HCT116 (cell line): Measurements from ENCODE around the gene CAMKMT. TPM values are rescaled to one million over a fixed set of nuclear protein-coding genes. Genes with fewer than 3 reads are reported as not detected.

Experiments
- ATAC-seq: fragments of 200-7000 bp; cut with Tn5 transposase; 2 replicates; pipeline ENCODE4 v1.9.1; 2020; ENCODE audit warnings: mild to moderate bottlenecking, moderate library complexity
- BruUV-seq: library from RNA; stranded (reverse); fragments of 400-500 nt; replicated peaks from 2 replicates; lab custom pipeline; 2021; lab: Mats Ljungman, UMichigan
- CTCF ChIA-PET: fragments of 300-600 bp; sonication (Branson Sonifier 250); formaldehyde crosslinking; loops from one replicate; lab custom pipeline; 2021; ENCODE audit warnings: antibody characterized with exemption; lab: Charles Lee
- POLR2A ChIA-PET: fragments of 300-600, 350-600 bp; sonication (Branson Sonifier 250); formaldehyde crosslinking; loops from one replicate; lab custom pipeline; 2021; ENCODE audit warnings: antibody characterized with exemption; lab: Charles Lee
- RAD21 ChIA-PET, 2 experiments: fragments of 300-600 bp; sonication (Branson Sonifier 250); formaldehyde crosslinking; loops; one replicate each; lab custom pipeline; 2023; ENCODE audit warnings: low total read pairs in 2 of 2; ENCODE audit not compliant: uncharacterized antibody in 2 of 2, unreplicated experiment in 2 of 2, low non-redundant PET in 1 of 2; lab: Charles Lee
- DNase-seq: peaks from one replicate; pipeline ENCODE4 v3.0.0-alpha.2; 2010; ENCODE audit warnings: low read depth, low spot score
- H2AFZ ChIP-seq: fragments of 200-600 bp; shearing (Covaris generic), sonication (generic); 2 replicates; pipeline ENCODE4 v1.6.1; 2017; ENCODE audit warnings: low read depth, mixed run types, mixed read lengths, antibody characterized with exemption, low read length; ENCODE audit not compliant: poor library complexity, severe bottlenecking
- H3K27ac ChIP-seq: 2 replicates; pipeline ENCODE4 v1.5.1; 2012; ENCODE audit warnings: low read depth, low read length
- H3K27me3 ChIP-seq: fragments of 200-600 bp; sonication (generic); 2 replicates; pipeline ENCODE4 v1.6.1; 2016; ENCODE audit warnings: mixed run types, low read length, mixed read lengths; ENCODE audit not compliant: insufficient read depth
- H3K36me3 ChIP-seq, 2 experiments: fragments of 200-500 bp in 1 of 2; fragments of 200-600 bp in 1 of 2; sonication (Bioruptor generic) in 1 of 2; sonication (generic) in 1 of 2; 2 replicates each; pipeline versions ENCODE4 v1.5.1 to v1.6.1; 2014 to 2016; ENCODE audit warnings: low read length in 2 of 2, inconsistent platforms in 1 of 2, mixed read lengths in 1 of 2, mixed run types in 1 of 2; ENCODE audit not compliant: insufficient read depth in 2 of 2, control insufficient read depth in 1 of 2
- H3K4me1 ChIP-seq, 2 experiments: fragments of 200-600 bp in 1 of 2; sonication (generic) in 1 of 2; 2 replicates each; pipeline versions ENCODE4 v1.5.1 to v1.6.1; 2012 to 2017; ENCODE audit warnings: low read length in 2 of 2, inconsistent platforms in 1 of 2, mild to moderate bottlenecking in 1 of 2, mixed read lengths in 1 of 2, mixed run types in 1 of 2, moderate library complexity in 1 of 2; ENCODE audit not compliant: insufficient read depth in 2 of 2, control insufficient read depth in 1 of 2
- H3K4me2 ChIP-seq: fragments of 200-600 bp; sonication (generic); 2 replicates; pipeline ENCODE4 v1.6.1; 2017; ENCODE audit warnings: mixed run types, low read length, mixed read lengths
- H3K4me3 ChIP-seq, 2 experiments: fragments of 200-600 bp in 1 of 2; sonication (generic) in 1 of 2; replicated peaks in 1 of 2; 2 replicates each; pipeline ENCODE4 v1.5.1; 2011 to 2016; ENCODE audit warnings: low read length in 2 of 2, control low read depth in 1 of 2, low read depth in 1 of 2, mild to moderate bottlenecking in 1 of 2, mixed read lengths in 1 of 2, mixed run types in 1 of 2
- H3K79me2 ChIP-seq: fragments of 200-600 bp; sonication (generic); 2 replicates; pipeline ENCODE4 v1.6.1; 2017; ENCODE audit warnings: mild to moderate bottlenecking, mixed run types, low read length, moderate library complexity, mixed read lengths; ENCODE audit not compliant: insufficient read depth
- H3K9ac ChIP-seq: fragments of 200-600 bp; sonication (generic); 2 replicates; pipeline ENCODE4 v1.6.1; 2016; ENCODE audit warnings: low read length, mixed read lengths
- H3K9me2 ChIP-seq: fragments of 200-600 bp; sonication (generic), shearing (Covaris generic); 2 replicates; pipeline ENCODE4 v1.6.1; 2017; ENCODE audit warnings: mixed run types, mild to moderate bottlenecking, moderate library complexity; ENCODE audit not compliant: insufficient read depth
- H3K9me3 ChIP-seq, 2 experiments: fragments of 200-500 bp in 1 of 2; fragments of 200-600 bp in 1 of 2; sonication (Bioruptor generic) in 1 of 2; sonication (generic) in 1 of 2; 2 replicates each; pipeline ENCODE4 v1.6.1; 2014 to 2017; ENCODE audit warnings: low read length in 2 of 2, mixed read lengths in 2 of 2, inconsistent platforms in 1 of 2, low read depth in 1 of 2, mild to moderate bottlenecking in 1 of 2, mixed run types in 1 of 2, moderate library complexity in 1 of 2; ENCODE audit not compliant: control insufficient read depth in 1 of 2, insufficient read depth in 1 of 2
- H4K20me1 ChIP-seq: fragments of 200-600 bp; sonication (generic), shearing (Covaris generic); 2 replicates; pipeline ENCODE4 v1.6.1; 2017; ENCODE audit warnings: mixed run types, mild to moderate bottlenecking, moderate library complexity; ENCODE audit not compliant: insufficient read depth
- ATF3 ChIP-seq: IDR thresholded peaks from 2 replicates; pipeline ENCODE4 v1.6.1; 2012
- CBX3 ChIP-seq: IDR thresholded peaks from 2 replicates; pipeline ENCODE4 v1.6.1; 2012; ENCODE audit warnings: low read depth
- ELF1 ChIP-seq: IDR thresholded peaks from 2 replicates; pipeline ENCODE4 v1.6.1; 2012; ENCODE audit warnings: low read depth, borderline replicate concordance
- EZH2phosphoT487 ChIP-seq: fragments of 200-600 bp; IDR thresholded peaks from 2 replicates; pipeline ENCODE4 v1.6.1; 2018; ENCODE audit warnings: antibody characterized with exemption, borderline replicate concordance
- FOSL1 ChIP-seq: IDR thresholded peaks from 2 replicates; pipeline ENCODE4 v1.6.1; 2012; ENCODE audit warnings: low read depth
- POLR2A ChIP-seq: IDR thresholded peaks from 2 replicates; pipeline ENCODE4 v1.7.0; 2011; ENCODE audit warnings: borderline replicate concordance; ENCODE audit not compliant: insufficient read depth, insufficient read length; ENCODE audit errors: extremely low read depth
- POLR2AphosphoS5 ChIP-seq: IDR thresholded peaks from 2 replicates; pipeline ENCODE4 v1.6.1; 2011; ENCODE audit warnings: mild to moderate bottlenecking, low read depth, low read length, moderate library complexity
- RAD21 ChIP-seq: IDR thresholded peaks from 2 replicates; pipeline ENCODE4 v1.6.1; 2012; ENCODE audit warnings: low read depth, mild to moderate bottlenecking
- REST ChIP-seq: IDR thresholded peaks from 2 replicates; pipeline ENCODE4 v1.6.1; 2012; ENCODE audit warnings: low read depth
- SIN3A ChIP-seq: IDR thresholded peaks from 2 replicates; pipeline ENCODE4 v1.6.1; 2012; ENCODE audit warnings: low read depth
- SRF ChIP-seq: IDR thresholded peaks from 2 replicates; pipeline ENCODE4 v1.6.1; 2012; ENCODE audit warnings: low read depth
- TCF7L2 ChIP-seq: IDR thresholded peaks from 2 replicates; pipeline ENCODE4 v1.7.0; 2011; ENCODE audit warnings: borderline replicate concordance, inconsistent platforms; ENCODE audit not compliant: insufficient read depth, insufficient read length; ENCODE audit errors: extremely low read depth
- YY1 ChIP-seq: IDR thresholded peaks from 2 replicates; pipeline ENCODE4 v1.6.1; 2011; ENCODE audit warnings: low read length, low read depth, moderate library complexity, mild to moderate bottlenecking; ENCODE audit not compliant: insufficient replicate concordance; ENCODE audit errors: extremely low read depth
- ZFX ChIP-seq: fragments of 450-650 bp; IDR thresholded peaks from 2 replicates; pipeline ENCODE4 v1.6.1; 2017
- ZNF274 ChIP-seq: fragments of 200-500 bp; sonication (Bioruptor generic); IDR thresholded peaks from 2 replicates; pipeline ENCODE4 v1.6.1; 2014; ENCODE audit warnings: mild to moderate bottlenecking, low read depth, low read length, inconsistent platforms
- intact Hi-C: fragments of 100-400 bp; cut with micrococcal nuclease; formaldehyde crosslinking; loops from 2 replicates; pipeline ENCODE4 v1.10.0; 2022
- total RNA-seq: library from RNA; stranded (reverse); gene quantifications from one replicate; pipeline ENCODE4 v1.2.1, GENCODE V29; 2021; ENCODE audit not compliant: unreplicated experiment
- TF ChIP-seq, protein P1 (sequence below): IDR thresholded peaks from 2 replicates; pipeline ENCODE4 v1.6.1; 2011; ENCODE audit warnings: mild to moderate bottlenecking, low read length, moderate library complexity; ENCODE audit not compliant: insufficient replicate concordance; ENCODE audit errors: extremely low read depth
- TF ChIP-seq, protein P2 (sequence below), 3 experiments: fragments of 200-600 bp in 1 of 3; sonication (generic) in 1 of 3; IDR thresholded peaks in 2 of 3; conservative IDR thresholded peaks in 1 of 3; 2 replicates each; pipeline ENCODE4 v1.5.1; 2012 to 2017; ENCODE audit warnings: low read depth in 2 of 3, low read length in 2 of 3, antibody characterized with exemption in 1 of 3, borderline replicate concordance in 1 of 3, control low read depth in 1 of 3, mild to moderate bottlenecking in 1 of 3, mixed read lengths in 1 of 3, mixed run types in 1 of 3, moderate library complexity in 1 of 3; ENCODE audit not compliant: insufficient read depth in 1 of 3
- TF ChIP-seq, protein P3 (sequence below): IDR thresholded peaks from 2 replicates; pipeline ENCODE4 v1.6.1; 2012

The CAMKMT gene
- total RNA-seq, 1 experiment from 2014 or later: 10.6 TPM

DNA sequence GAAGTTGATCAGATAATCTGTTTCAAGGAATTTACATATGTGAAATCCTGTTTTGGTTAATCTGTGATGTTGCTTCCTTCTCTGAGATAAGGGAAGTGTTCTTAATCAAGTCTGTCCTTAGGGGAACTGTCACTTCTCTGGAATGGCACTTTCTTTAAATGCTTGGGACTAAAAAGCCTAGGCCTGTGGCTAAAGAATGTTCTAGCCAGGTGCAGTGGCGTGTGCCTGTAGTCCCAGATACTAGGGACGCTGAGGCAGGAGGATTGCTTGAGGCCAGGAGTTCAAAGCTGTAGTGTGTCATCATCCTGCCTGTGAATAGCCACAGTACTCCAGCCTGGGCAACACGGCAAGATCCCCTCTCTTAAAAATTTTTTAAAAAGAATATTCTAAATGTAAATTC, 362.2 kb downstream of the CAMKMT start:
- intact Hi-C loops: no loop called here
- Histone ChIP-seq H2AFZ (no peak overlapping the region), H3K4me3 (no peak overlapping the region), H3K27ac (no peak overlapping the region), H3K9me2 (no peaks in the 10 kb centered on the region), H3K36me3 (no peaks in the 10 kb centered on the region), H3K79me2 (no peaks in the 10 kb centered on the region), H3K27me3 (no peaks in the 10 kb centered on the region), H4K20me1 (no peaks in the 10 kb centered on the region), H3K4me1 (no peaks in the 10 kb centered on the region), H3K4me2 (no peak overlapping the region), H3K9ac (no peak overlapping the region), H3K9me3 (no peaks in the 10 kb centered on the region)
- ATAC-seq: no peak
- POLR2A ChIA-PET: no interaction called here
- CTCF ChIA-PET: no interaction called here
- RAD21 ChIA-PET: no interaction called here
- BruUV-seq: no TSS peak
- TF ChIP-seq FOSL1 (no peak), ZFX (no peak), CBX3 (no peak), REST (no peak), SRF (no peak), ATF3 (no peak), ZNF274 (no peak), RAD21 (no peak), YY1 (no peak), EZH2phosphoT487 (no peak), SIN3A (no peak), TCF7L2 (no peak), POLR2A (no peak), ELF1 (no peak), POLR2AphosphoS5 (no peak)
- TF ChIP-seq, protein P1, sequence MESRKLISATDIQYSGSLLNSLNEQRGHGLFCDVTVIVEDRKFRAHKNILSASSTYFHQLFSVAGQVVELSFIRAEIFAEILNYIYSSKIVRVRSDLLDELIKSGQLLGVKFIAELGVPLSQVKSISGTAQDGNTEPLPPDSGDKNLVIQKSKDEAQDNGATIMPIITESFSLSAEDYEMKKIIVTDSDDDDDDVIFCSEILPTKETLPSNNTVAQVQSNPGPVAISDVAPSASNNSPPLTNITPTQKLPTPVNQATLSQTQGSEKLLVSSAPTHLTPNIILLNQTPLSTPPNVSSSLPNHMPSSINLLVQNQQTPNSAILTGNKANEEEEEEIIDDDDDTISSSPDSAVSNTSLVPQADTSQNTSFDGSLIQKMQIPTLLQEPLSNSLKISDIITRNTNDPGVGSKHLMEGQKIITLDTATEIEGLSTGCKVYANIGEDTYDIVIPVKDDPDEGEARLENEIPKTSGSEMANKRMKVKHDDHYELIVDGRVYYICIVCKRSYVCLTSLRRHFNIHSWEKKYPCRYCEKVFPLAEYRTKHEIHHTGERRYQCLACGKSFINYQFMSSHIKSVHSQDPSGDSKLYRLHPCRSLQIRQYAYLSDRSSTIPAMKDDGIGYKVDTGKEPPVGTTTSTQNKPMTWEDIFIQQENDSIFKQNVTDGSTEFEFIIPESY: no peak
- TF ChIP-seq, protein P2, sequence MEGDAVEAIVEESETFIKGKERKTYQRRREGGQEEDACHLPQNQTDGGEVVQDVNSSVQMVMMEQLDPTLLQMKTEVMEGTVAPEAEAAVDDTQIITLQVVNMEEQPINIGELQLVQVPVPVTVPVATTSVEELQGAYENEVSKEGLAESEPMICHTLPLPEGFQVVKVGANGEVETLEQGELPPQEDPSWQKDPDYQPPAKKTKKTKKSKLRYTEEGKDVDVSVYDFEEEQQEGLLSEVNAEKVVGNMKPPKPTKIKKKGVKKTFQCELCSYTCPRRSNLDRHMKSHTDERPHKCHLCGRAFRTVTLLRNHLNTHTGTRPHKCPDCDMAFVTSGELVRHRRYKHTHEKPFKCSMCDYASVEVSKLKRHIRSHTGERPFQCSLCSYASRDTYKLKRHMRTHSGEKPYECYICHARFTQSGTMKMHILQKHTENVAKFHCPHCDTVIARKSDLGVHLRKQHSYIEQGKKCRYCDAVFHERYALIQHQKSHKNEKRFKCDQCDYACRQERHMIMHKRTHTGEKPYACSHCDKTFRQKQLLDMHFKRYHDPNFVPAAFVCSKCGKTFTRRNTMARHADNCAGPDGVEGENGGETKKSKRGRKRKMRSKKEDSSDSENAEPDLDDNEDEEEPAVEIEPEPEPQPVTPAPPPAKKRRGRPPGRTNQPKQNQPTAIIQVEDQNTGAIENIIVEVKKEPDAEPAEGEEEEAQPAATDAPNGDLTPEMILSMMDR (IDR thresholded peaks at IDR 0.05 in 2 of 3, conservative IDR thresholded peaks at IDR 0.05 in 1 of 3; ENCODE audit: borderline replicate concordance in 1 of 3, insufficient read depth in 1 of 3, low read depth in 2 of 3, low read length in 2 of 3): no peak
- TF ChIP-seq, protein P3, sequence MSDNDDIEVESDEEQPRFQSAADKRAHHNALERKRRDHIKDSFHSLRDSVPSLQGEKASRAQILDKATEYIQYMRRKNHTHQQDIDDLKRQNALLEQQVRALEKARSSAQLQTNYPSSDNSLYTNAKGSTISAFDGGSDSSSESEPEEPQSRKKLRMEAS: no peak
- DNase-seq: no peak
